22Rv1 (cell line): ENCODE results near the gene NKX2-3.

Experiments
- CTCF ChIP-seq: fragments of 450-650 bp; IDR thresholded peaks from 2 replicates; pipeline ENCODE4 v1.5.1; 2017; ENCODE audit warnings: mild to moderate bottlenecking
- ZFX ChIP-seq: fragments of 450-650 bp; IDR thresholded peaks from 2 replicates; pipeline ENCODE4 v1.6.1; 2017; ENCODE audit warnings: antibody characterized with exemption, borderline replicate concordance

DNA sequence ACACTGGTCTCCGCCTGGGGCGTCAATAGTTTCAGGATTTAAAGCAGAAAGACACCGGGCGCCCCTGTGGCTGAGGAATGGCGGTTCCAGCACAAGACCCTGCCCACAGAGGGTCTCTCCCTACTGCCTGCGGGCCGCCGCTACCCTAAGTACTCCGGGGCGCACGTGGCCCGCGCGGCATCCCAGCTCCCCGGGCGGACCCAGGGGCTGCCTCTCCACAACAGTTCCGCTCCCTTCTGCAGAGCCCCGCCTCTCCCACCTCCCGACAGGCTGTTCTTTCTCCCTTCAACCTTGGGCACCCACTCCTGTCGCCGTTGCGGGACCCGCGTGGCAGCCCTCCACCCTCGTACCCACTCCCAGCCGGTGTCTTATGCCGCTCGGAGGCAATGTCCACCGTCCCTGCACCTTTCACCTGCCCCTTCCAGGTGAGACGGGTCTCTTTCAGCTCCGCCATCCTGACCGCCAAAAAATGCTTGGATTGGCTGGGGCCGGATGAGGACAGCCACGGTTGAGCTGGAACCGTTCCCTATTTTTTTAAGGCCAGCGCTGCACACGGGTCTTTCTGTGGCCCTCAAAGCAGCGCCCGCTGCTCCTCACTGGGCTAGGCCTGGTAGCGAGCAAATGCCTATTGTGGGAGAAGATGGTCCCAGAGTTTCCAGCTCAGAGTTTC is 1.6 kb upstream of the NKX2-3 start:
- no peak for TF ChIP-seq CTCF
- no peak for TF ChIP-seq ZFX
